OCI-LY7 (cell line): Measurements from ENCODE around the gene NPC1.
A peak's percentile ranks its signal among the peaks of the same experiment; 100 is the strongest.

Source experiments
- EZH2phosphoT487 ChIP-seq: fragments of 200-600 bp; sonication (generic); IDR thresholded peaks from 2 replicates; pipeline ENCODE4 v1.6.1; 2018; ENCODE audit warnings: low read depth, borderline replicate concordance, mild to moderate bottlenecking, mixed run types, antibody characterized with exemption, low read length, moderate library complexity, mixed read lengths
- TF ChIP-seq, protein P1 (sequence below): fragments of 200-600 bp; sonication (generic); conservative IDR thresholded peaks from 2 replicates; pipeline ENCODE4 v1.5.1; 2014; ENCODE audit warnings: mild to moderate bottlenecking, antibody characterized with exemption, low read length, moderate library complexity, mixed read lengths

DNA sequence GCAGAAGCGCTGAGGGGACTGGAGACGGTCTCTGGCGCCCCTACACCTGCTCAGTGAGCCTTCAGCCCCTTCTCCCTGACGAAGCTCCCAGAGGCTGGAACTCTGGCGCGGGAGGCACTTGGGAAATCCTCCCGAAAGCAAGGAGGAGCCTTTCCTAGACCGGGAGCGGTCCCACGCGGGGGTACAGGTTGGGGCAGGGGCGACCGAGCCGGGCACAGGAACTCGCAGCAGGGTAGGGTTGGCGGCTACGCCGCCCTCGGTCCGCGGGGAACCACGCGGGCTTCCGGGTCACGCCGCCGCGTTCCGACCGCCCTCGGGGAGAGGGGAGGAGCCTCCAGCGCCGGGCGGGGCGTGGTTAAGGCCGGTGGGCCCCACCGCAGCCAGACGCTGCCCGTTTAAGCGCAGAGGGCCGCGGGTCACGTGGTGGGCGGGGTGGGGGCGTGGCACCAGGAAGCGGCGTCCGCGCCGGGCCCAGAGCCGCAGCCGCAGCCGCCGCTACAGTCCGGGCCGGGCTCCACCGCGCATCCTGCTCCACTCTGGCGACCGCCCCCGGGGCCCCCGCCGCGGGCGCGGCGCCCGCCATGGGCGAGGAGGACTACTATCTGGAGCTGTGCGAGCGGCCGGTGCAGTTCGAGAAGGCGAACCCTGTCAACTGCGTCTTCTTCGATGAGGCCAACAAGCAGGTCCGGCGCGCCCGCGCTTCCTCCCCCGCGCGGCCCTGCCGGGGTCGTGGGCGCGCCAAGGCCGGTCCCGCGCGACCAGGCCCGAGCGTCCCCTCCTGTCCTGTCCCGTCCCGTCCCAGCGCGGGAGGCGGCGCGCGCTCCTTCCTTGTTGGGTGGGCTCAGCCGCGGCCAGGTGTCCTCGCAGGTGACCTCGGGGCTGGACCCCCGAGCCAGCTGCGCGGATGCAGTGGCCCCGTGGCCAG, 83.0 kb downstream of the NPC1 start, which contains the start of gene RMC1:
- TF ChIP-seq, protein P1, sequence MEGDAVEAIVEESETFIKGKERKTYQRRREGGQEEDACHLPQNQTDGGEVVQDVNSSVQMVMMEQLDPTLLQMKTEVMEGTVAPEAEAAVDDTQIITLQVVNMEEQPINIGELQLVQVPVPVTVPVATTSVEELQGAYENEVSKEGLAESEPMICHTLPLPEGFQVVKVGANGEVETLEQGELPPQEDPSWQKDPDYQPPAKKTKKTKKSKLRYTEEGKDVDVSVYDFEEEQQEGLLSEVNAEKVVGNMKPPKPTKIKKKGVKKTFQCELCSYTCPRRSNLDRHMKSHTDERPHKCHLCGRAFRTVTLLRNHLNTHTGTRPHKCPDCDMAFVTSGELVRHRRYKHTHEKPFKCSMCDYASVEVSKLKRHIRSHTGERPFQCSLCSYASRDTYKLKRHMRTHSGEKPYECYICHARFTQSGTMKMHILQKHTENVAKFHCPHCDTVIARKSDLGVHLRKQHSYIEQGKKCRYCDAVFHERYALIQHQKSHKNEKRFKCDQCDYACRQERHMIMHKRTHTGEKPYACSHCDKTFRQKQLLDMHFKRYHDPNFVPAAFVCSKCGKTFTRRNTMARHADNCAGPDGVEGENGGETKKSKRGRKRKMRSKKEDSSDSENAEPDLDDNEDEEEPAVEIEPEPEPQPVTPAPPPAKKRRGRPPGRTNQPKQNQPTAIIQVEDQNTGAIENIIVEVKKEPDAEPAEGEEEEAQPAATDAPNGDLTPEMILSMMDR: peak; percentile 58
- no peak for TF ChIP-seq EZH2phosphoT487
